Skeletal muscle tissue (tissue), 4 donors: ENCODE measurements around the gene POU2F2. TPM values are rescaled to one million over a fixed set of nuclear protein-coding genes. Genes with fewer than 3 reads are reported as not detected.

Experiments
- H3K27ac ChIP-seq: one replicate; pipeline ENCODE4 v1.7.0; 2013; ENCODE audit warnings: mild to moderate bottlenecking, low read depth, low read length, inconsistent platforms
- H3K27me3 ChIP-seq, 3 donors: one replicate each; pipeline ENCODE4 v1.7.0; 2013; ENCODE audit warnings: low read length in 3 of 3; ENCODE audit not compliant: control insufficient read depth in 3 of 3, insufficient read depth in 3 of 3
- H3K36me3 ChIP-seq, 3 donors: one replicate each; pipeline ENCODE4 v1.7.0; 2013; ENCODE audit warnings: low read length in 3 of 3; ENCODE audit not compliant: control insufficient read depth in 3 of 3, insufficient read depth in 3 of 3
- H3K4me1 ChIP-seq, 3 donors: one replicate each; pipeline ENCODE4 v1.7.0; 2013; ENCODE audit warnings: low read length in 3 of 3, mild to moderate bottlenecking in 3 of 3; ENCODE audit not compliant: control insufficient read depth in 3 of 3, insufficient read depth in 3 of 3
- H3K4me3 ChIP-seq, 3 donors: one replicate each; pipeline ENCODE4 v1.7.0; 2013; ENCODE audit warnings: low read length in 3 of 3
- H3K9ac ChIP-seq, 3 donors: one replicate each; pipeline ENCODE4 v1.7.0; 2013; ENCODE audit warnings: low read length in 3 of 3, mild to moderate bottlenecking in 3 of 3, moderate library complexity in 2 of 3, low read depth in 1 of 3
- H3K9me3 ChIP-seq, 3 donors: one replicate each; pipeline ENCODE4 v1.7.0; 2013; ENCODE audit warnings: low read length in 3 of 3; ENCODE audit not compliant: control insufficient read depth in 3 of 3
- total RNA-seq: library from RNA; depleted of rRNA; stranded (reverse); fragments of >200 nt; gene quantifications from one replicate; pipeline ENCODE4 v1.2.3, GENCODE V29; 2014
- donor health status: Osteomylitis.

The POU2F2 gene
- total RNA-seq, 1 donor from 2014 or later, result 0.52 TPM

DNA sequence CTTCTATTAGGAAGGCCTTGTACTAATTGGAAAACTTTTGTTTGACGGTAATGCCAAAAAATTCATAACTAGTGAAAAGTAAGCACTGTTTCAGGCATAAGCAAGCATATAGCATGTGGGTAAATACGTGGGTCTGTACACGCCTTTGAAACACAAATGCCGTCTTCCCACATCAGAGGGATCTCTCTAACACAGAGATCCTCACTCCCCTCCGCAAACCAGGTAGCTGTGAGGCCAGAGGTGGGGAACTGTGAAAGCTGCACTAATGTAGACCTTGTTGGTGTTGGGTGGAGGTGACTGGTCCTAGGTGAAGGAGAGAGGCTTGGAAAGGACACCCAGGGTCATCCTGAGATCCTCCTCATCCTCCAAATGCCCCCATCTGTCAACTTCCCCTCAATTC, 16.0 kb upstream of the POU2F2 start:
- Histone ChIP-seq H3K27ac (no peak overlapping the region), H3K27me3 (peaks cover 42 to 74% (median 54%) of the 10 kb centered on the region in 3 donors), H3K4me1 (no peaks in the 10 kb centered on the region), H3K4me3 (no peak overlapping the region), H3K36me3 (no peaks in the 10 kb centered on the region), H3K9me3 (no peaks in the 10 kb centered on the region), H3K9ac (no peak overlapping the region)

GRCh38 chr19:42143341-42144234, 11.3 kb upstream of the POU2F2 start:
- H3K9ac ChIP-seq, result no peak overlapping the region
- H3K4me3 ChIP-seq, result no peak overlapping the region
- no peak overlapping the region for H3K27ac ChIP-seq
- H3K36me3 ChIP-seq, result no peaks in the 10 kb centered on the region
- no peaks in the 10 kb centered on the region for H3K9me3 ChIP-seq
- no peaks in the 10 kb centered on the region for H3K4me1 ChIP-seq
- peaks cover 17 to 36% (median 25%) of the 10 kb centered on the region in 3 donors for H3K27me3 ChIP-seq

DNA sequence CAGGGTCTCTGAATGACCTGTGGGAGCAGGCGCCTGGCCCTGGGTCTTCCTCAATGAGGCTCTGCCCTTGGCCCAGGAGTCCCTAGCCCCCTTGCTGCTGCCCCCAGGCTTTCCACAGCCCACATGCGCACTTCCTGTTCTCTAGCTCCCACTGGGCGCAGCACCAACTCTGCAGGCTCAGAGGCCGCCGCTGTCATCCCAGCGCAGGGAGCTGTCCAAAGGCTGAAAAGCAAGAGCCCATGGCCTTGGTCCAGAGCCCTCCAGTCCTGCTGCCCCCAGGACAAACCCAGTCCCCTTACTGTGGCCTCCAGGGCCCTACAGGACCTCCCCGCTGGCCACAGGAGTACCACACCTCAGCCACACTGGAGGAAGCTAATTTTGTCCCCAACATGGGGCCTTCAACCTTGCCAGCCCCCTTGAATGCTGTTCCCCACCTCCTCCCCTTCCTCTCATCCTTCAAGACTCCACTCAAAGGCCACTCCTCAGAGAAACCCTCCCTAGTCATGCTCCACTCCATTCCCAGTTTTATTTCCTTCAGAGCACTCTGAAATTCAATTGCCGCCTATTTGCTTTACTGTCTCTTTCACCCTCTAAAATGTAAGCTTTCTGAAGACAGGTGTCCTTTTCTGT, 8.0 kb upstream of the POU2F2 start:
- H3K36me3 ChIP-seq, result no peaks in the 10 kb centered on the region
- no peaks in the 10 kb centered on the region for H3K4me1 ChIP-seq
- no peak overlapping the region for H3K27ac ChIP-seq
- no peak overlapping the region for H3K4me3 ChIP-seq
- H3K9ac ChIP-seq, result no peak overlapping the region
- peaks cover 15 to 32% (median 21%) of the 10 kb centered on the region in 3 donors for H3K27me3 ChIP-seq
- H3K9me3 ChIP-seq, result no peaks in the 10 kb centered on the region

DNA sequence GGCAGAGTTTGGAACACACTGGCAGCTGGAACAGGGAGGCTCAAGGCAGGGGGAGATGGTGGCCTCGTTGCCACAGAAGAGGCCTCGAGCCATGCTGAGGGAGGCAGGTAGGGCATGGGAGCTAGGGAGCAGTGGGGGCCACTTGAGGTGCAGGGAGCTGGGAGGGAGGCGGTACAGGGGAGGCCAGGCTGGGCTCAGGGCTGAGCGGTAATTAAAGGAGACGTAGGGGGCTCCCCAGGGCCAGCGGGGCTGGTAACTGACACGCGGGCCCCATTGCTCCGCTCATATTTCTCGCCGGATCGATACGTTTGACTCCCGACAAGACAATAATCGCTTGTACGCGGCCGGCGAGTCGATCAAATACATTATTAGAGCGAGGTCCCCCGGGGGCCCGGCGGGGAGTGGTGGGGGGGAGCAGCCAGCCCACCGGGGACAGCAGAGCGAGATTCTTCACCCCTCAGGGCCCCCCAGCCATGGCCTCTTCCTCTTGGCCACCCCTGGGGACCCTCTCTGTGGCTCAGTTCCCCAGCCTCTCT, 2.4 kb upstream of the POU2F2 start:
- H3K4me1 ChIP-seq, result peaks cover 10 to 16% (median 12%) of the 10 kb centered on the region in 3 donors
- peaks cover 36 to 53% (median 41%) of the 10 kb centered on the region in 3 donors for H3K27me3 ChIP-seq
- no peak overlapping the region for H3K27ac ChIP-seq
- H3K4me3 ChIP-seq, result no peak overlapping the region
- no peaks in the 10 kb centered on the region for H3K9me3 ChIP-seq
- no peaks in the 10 kb centered on the region for H3K36me3 ChIP-seq
- no peak overlapping the region for H3K9ac ChIP-seq

DNA sequence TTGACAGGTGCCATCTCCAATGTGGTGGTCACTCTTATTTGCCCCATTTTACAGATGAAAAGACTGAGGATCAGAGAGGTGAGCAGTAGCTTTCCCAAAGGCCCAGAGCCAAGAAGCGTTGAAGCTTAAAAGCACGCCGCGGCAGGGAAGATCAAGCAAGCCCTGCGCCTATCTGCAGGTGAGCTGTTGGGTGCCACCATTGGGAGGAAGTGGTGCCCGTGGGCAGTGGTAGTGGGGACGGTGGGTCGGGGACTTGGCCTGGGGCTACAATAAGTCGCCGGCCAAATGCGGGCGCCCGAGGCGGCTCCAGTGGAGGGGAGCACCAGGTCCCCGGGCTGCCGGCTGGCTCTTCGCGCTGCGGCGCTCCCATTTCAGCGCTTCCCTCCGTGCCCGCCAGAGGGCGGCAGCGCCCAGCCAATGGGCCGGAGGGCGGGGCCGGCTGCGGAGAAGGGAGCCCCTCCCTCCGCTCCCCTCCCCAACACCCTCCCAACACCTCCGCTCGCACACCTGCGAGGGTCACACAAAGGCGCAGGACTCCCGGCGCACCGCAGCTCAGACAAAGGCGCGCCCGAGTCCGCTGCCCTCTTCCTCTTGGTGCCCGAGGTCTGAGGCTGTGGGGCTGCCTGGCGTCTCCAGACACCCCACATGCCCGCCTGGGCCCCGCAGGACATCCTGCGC, 744 bp upstream of the POU2F2 start:
- no peaks in the 10 kb centered on the region for H3K36me3 ChIP-seq
- H3K27me3 ChIP-seq, result peaks cover 35 to 54% (median 43%) of the 10 kb centered on the region in 3 donors
- H3K9me3 ChIP-seq, result no peaks in the 10 kb centered on the region
- peak overlapping the region; percentile 51 to 61 (median 55) for H3K4me3 ChIP-seq
- H3K27ac ChIP-seq, result no peak overlapping the region
- peaks cover 10 to 16% (median 12%) of the 10 kb centered on the region in 3 donors for H3K4me1 ChIP-seq
- H3K9ac ChIP-seq, result peak overlapping the region in 1 of 3 donors; percentile 28

- Histone ChIP-seq H3K27ac (no peak overlapping the region), H3K36me3 (no peaks in the 10 kb centered on the region), H3K9me3 (no peaks in the 10 kb centered on the region), H3K4me3 (peak overlapping the region in 2 of 3 donors; percentile 22 to 43), H3K4me1 (peaks cover 10 to 16% (median 12%) of the 10 kb centered on the region in 3 donors), H3K9ac (peak overlapping the region in 1 of 3 donors; percentile 45), H3K27me3 (peaks cover 34 to 47% (median 38%) of the 10 kb centered on the region in 3 donors)
These were observed 857 bp downstream of the POU2F2 start for GRCh38 chr19:42131149-42132029.

GRCh38 chr19:42130254-42130573, 2.0 kb downstream of the POU2F2 start:
- H3K9me3 ChIP-seq, result no peaks in the 10 kb centered on the region
- H3K4me1 ChIP-seq, result peaks cover 10 to 16% (median 12%) of the 10 kb centered on the region in 3 donors
- no peak overlapping the region for H3K9ac ChIP-seq
- no peak overlapping the region for H3K27ac ChIP-seq
- peaks cover 39 to 45% (median 44%) of the 10 kb centered on the region in 3 donors for H3K27me3 ChIP-seq
- no peaks in the 10 kb centered on the region for H3K36me3 ChIP-seq
- H3K4me3 ChIP-seq, result peak overlapping the region in 2 of 3 donors; percentile 13 to 39

DNA sequence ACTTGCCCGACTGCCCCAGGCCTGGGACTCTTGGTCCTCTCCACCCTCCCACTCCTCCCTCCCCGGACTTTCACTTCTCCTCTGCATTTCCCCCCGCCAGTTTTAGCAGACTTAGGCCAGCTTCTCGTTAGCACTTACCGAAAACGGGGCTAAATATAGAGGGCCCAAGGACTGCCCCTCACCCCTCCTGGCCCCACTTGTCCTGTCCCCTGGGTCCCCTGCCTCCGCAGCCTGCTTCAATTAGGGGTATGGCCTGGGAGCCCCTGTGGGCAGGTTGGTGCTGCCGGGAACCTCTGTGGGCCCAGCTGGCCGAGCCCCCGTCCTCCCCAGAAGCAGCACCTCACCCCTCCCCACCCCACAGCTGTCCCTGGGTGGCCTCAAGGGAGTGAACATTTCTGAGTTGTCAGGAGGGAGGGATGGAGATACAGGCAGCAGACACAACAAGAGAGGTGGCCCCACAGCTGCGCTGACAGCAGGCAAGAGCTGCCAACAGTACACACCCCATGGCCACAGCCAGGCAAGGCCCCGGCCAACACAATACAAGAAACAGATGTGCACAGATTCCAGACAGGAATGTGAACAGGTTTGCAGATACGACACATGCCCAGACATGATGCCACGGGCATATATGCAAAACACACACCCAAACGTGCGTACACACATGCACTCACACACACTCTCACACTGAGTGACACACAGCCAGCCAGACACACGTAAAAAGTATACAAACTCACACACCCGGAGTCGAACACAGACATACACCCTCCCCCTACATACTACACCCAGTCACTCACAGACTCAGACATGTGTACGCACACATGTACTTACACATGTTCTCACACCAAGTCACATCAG, 2.6 kb downstream of the POU2F2 start:
- Histone ChIP-seq H3K36me3 (no peaks in the 10 kb centered on the region), H3K9ac (no peak overlapping the region), H3K9me3 (no peaks in the 10 kb centered on the region), H3K4me3 (peak overlapping the region in 2 of 3 donors; percentile 13 to 39), H3K27me3 (peaks cover 39 to 47% (median 41%) of the 10 kb centered on the region in 3 donors), H3K27ac (no peak overlapping the region), H3K4me1 (peaks cover 10 to 16% (median 12%) of the 10 kb centered on the region in 3 donors)
